Peyer's patch (tissue), 4 donors: ENCODE results near the gene SLC9A7. TPM values are rescaled to one million over a fixed set of nuclear protein-coding genes. Genes with fewer than 3 reads are reported as not detected.

Experiments
- DNase-seq, 3 donors: peaks; one replicate each; pipeline ENCODE4 v3.0.0-alpha.2; 2017 to 2019
- H3K27ac ChIP-seq, 4 donors: fragments of 200-600 bp; sonication (generic); one replicate each; pipeline ENCODE4 v1.5.1; 2016 to 2019
- H3K27me3 ChIP-seq, 2 donors: fragments of 200-600 bp; sonication (generic); one replicate each; pipeline ENCODE4 v1.5.1; 2019
- H3K36me3 ChIP-seq, 3 donors: fragments of 200-600 bp; sonication (generic); one replicate each; pipeline ENCODE4 v1.5.1; 2016 to 2019
- H3K4me1 ChIP-seq, 4 donors: fragments of 200-600 bp; sonication (generic); one replicate each; pipeline ENCODE4 v1.5.1; 2016 to 2019
- H3K4me3 ChIP-seq, 4 donors: fragments of 200-600 bp; sonication (generic); 1 replicate in 3 of 4; 2 replicates in 1 of 4; pipeline ENCODE4 v1.5.1; 2016 to 2019; ENCODE audit warnings: mild to moderate bottlenecking in 1 of 4
- H3K9me3 ChIP-seq, 4 donors: fragments of 200-600 bp; sonication (generic); one replicate each; pipeline ENCODE4 v1.5.1; 2016 to 2019; ENCODE audit warnings: mild to moderate bottlenecking in 1 of 4
- CTCF ChIP-seq, 6 experiments: fragments of 450-650 bp in 4 of 6; fragments of 200-600 bp in 2 of 6; sonication (generic) in 1 of 6; IDR thresholded peaks; one replicate each; pipeline ENCODE4 v1.5.1; 2017 to 2019; ENCODE audit warnings: antibody characterized with exemption in 6 of 6, mild to moderate bottlenecking in 3 of 6, moderate library complexity in 1 of 6
- POLR2A ChIP-seq, 2 donors: fragments of 450-650 bp; IDR thresholded peaks; one replicate each; pipeline ENCODE4 v1.5.1; 2017; ENCODE audit warnings: antibody characterized with exemption in 2 of 2, mild to moderate bottlenecking in 2 of 2, moderate library complexity in 2 of 2
- total RNA-seq, 4 donors: library from RNA; depleted of rRNA; stranded (reverse); fragments of >200 nt; gene quantifications; one replicate each; pipeline ENCODE4 v1.1.0, GENCODE V29; 2016

The SLC9A7 gene
- total RNA-seq, 4 donors from 2014 or later: 0.35 to 9.1 (median 2.2) TPM

- Histone ChIP-seq H3K4me1 (no peaks in the 10 kb centered on the region), H3K9me3 (no peaks in the 10 kb centered on the region), H3K36me3 (no peaks in the 10 kb centered on the region), H3K4me3 (no peak overlapping the region), H3K27me3 (no peaks in the 10 kb centered on the region), H3K27ac (no peak overlapping the region)
- no peak for TF ChIP-seq CTCF (IDR thresholded peaks at IDR 0.05)
- no peak for TF ChIP-seq POLR2A (IDR thresholded peaks at IDR 0.05)
- DNase-seq: no peak
Observed at GRCh38 chrX:46618947-46619346, 140.0 kb downstream of the SLC9A7 start.

- TF ChIP-seq POLR2A (IDR thresholded peaks at IDR 0.05) (no peak), CTCF (IDR thresholded peaks at IDR 0.05) (no peak)
- DNase-seq: no peak
- H3K36me3 ChIP-seq: no peaks in the 10 kb centered on the region
- no peaks in the 10 kb centered on the region for H3K27me3 ChIP-seq
- H3K9me3 ChIP-seq: no peaks in the 10 kb centered on the region
- no peak overlapping the region for H3K4me3 ChIP-seq
- H3K27ac ChIP-seq: no peak overlapping the region
- no peaks in the 10 kb centered on the region for H3K4me1 ChIP-seq
Observed at GRCh38 chrX:46617906-46618305, 141.0 kb downstream of the SLC9A7 start.

- H3K27me3 ChIP-seq: no peaks in the 10 kb centered on the region
- H3K9me3 ChIP-seq: no peaks in the 10 kb centered on the region
- H3K36me3 ChIP-seq: no peaks in the 10 kb centered on the region
- no peak overlapping the region for H3K27ac ChIP-seq
- no peaks in the 10 kb centered on the region for H3K4me1 ChIP-seq
- TF ChIP-seq CTCF (IDR thresholded peaks at IDR 0.05) (no peak), POLR2A (IDR thresholded peaks at IDR 0.05) (no peak)
- DNase-seq: no peak
- no peak overlapping the region for H3K4me3 ChIP-seq
Observed at GRCh38 chrX:46611658-46612362, 147.1 kb downstream of the SLC9A7 start.

GRCh38 chrX:46610070-46610658 is 148.8 kb downstream of the SLC9A7 start:
- no peak for DNase-seq
- no peak for TF ChIP-seq CTCF (IDR thresholded peaks at IDR 0.05)
- no peak for TF ChIP-seq POLR2A (IDR thresholded peaks at IDR 0.05)
- H3K27me3 ChIP-seq: no peaks in the 10 kb centered on the region

GRCh38 chrX:46607916-46608315 is 151.0 kb downstream of the SLC9A7 start:
- no peak overlapping the region for H3K27ac ChIP-seq
- no peaks in the 10 kb centered on the region for H3K27me3 ChIP-seq
- TF ChIP-seq POLR2A (IDR thresholded peaks at IDR 0.05) (no peak), CTCF (IDR thresholded peaks at IDR 0.05) (no peak)
- no peaks in the 10 kb centered on the region for H3K36me3 ChIP-seq
- no peak for DNase-seq
- no peak overlapping the region for H3K4me3 ChIP-seq
- H3K9me3 ChIP-seq: no peaks in the 10 kb centered on the region
- no peaks in the 10 kb centered on the region for H3K4me1 ChIP-seq

More at GRCh38 chrX:46610070-46610658, 148.8 kb downstream of the SLC9A7 start:
- Histone ChIP-seq H3K9me3 (no peaks in the 10 kb centered on the region), H3K27ac (no peak overlapping the region), H3K4me1 (no peaks in the 10 kb centered on the region), H3K4me3 (no peak overlapping the region), H3K36me3 (no peaks in the 10 kb centered on the region)
